HepG2 (cell line): ENCODE results near the gene MYL2. TPM values are rescaled to one million over a fixed set of nuclear protein-coding genes. Genes with fewer than 3 reads are reported as not detected.

Experiments used
- ATAC-seq: fragments of 200-7000 bp; cut with Tn5 transposase; 3 replicates; pipeline ENCODE4 v1.9.1; 2020; ENCODE audit warnings: mild to moderate bottlenecking, moderate library complexity
- BruUV-seq: library from RNA; stranded (reverse); fragments of 400-500 nt; replicated peaks from 2 replicates; lab custom pipeline; 2021; lab: Mats Ljungman, UMichigan
- CTCF ChIA-PET: fragments of 300-600 bp; formaldehyde crosslinking; extraction: SDS; loops from one replicate; lab custom pipeline; 2021; ENCODE audit warnings: low total read pairs, inconsistent platforms, low intra/inter-chr PET ratio; lab: Yijun Ruan, JAX
- POLR2A ChIA-PET: fragments of 350-600 bp; sonication (Branson Sonifier 250); formaldehyde crosslinking; loops from one replicate; lab custom pipeline; 2020; ENCODE audit warnings: antibody characterized with exemption, inconsistent platforms; lab: Yijun Ruan, JAX
- DNase-seq: peaks from one replicate; pipeline ENCODE4 v3.0.0-alpha.2; 2015; ENCODE audit warnings: low spot score
- FAIRE-seq: peaks from 3 replicates; lab custom pipeline; 2011; peaks lifted over from hg19 to GRCh38; lab: Jason Lieb, UNC
- H2AFZ ChIP-seq: one replicate; pipeline ENCODE4 v1.6.1; 2011; ENCODE audit warnings: low read length, inconsistent platforms
- H3K27ac ChIP-seq: fragments of 300-600 bp; 3 replicates; pipeline ENCODE4 v1.8.0; 2011; ENCODE audit warnings: mixed run types, mild to moderate bottlenecking, mixed read lengths, low read length, inconsistent platforms; ENCODE audit not compliant: insufficient read depth; ENCODE audit errors: extremely low read length
- H3K27me3 ChIP-seq, 2 experiments: fragments of 200-600 bp in 1 of 2; 2 replicates in 1 of 2; 3 replicates in 1 of 2; pipeline versions ENCODE4 v1.6.0 to v1.8.0; 2011; ENCODE audit warnings: low read length in 2 of 2, mild to moderate bottlenecking in 2 of 2, moderate library complexity in 2 of 2, inconsistent platforms in 1 of 2; ENCODE audit not compliant: insufficient read depth in 2 of 2, control insufficient read depth in 1 of 2
- H3K36me3 ChIP-seq, 2 experiments: fragments of 200-600 bp in 1 of 2; replicated peaks in 1 of 2; 2 replicates in 1 of 2; 3 replicates in 1 of 2; pipeline versions ENCODE4 v1.5.1 to v1.8.0; 2011; ENCODE audit warnings: low read length in 2 of 2, inconsistent platforms in 1 of 2; ENCODE audit not compliant: insufficient read depth in 2 of 2, control insufficient read depth in 1 of 2
- H3K4me1 ChIP-seq: 2 replicates; pipeline ENCODE4 v1.5.1; 2012; ENCODE audit warnings: low read length, inconsistent platforms; ENCODE audit not compliant: insufficient read depth
- H3K4me2 ChIP-seq: 2 replicates; pipeline ENCODE4 v1.6.0; 2011; ENCODE audit warnings: low read depth, low read length, inconsistent platforms
- H3K4me3 ChIP-seq, 3 experiments: fragments of 200-600 bp in 1 of 3; sonication (generic), shearing (Covaris generic) in 1 of 3; replicated peaks in 1 of 3; 2 replicates each; pipeline ENCODE4 v1.5.1; 2011 to 2016; ENCODE audit warnings: low read length in 3 of 3, inconsistent platforms in 2 of 3, low read depth in 2 of 3, mild to moderate bottlenecking in 2 of 3, control low read depth in 1 of 3, mixed read lengths in 1 of 3; ENCODE audit not compliant: insufficient read depth in 1 of 3
- H3K79me2 ChIP-seq: one replicate; pipeline ENCODE4 v1.6.1; 2011; ENCODE audit warnings: low read length, inconsistent platforms; ENCODE audit not compliant: insufficient read depth
- H3K9ac ChIP-seq: 2 replicates; pipeline ENCODE4 v1.6.0; 2011; ENCODE audit warnings: mild to moderate bottlenecking, low read depth, low read length, inconsistent platforms; ENCODE audit not compliant: insufficient read depth
- H3K9me3 ChIP-seq: 2 replicates; pipeline ENCODE4 v1.5.1; 2012; ENCODE audit warnings: mild to moderate bottlenecking, low read length
- H4K20me1 ChIP-seq: 2 replicates; pipeline ENCODE4 v1.6.0; 2011; ENCODE audit warnings: inconsistent platforms, mild to moderate bottlenecking, low read length, moderate library complexity; ENCODE audit not compliant: insufficient read depth
- GATA4 ChIP-seq: sonication (generic); IDR thresholded peaks from 2 replicates; pipeline ENCODE4 v1.6.1; 2016; ENCODE audit warnings: antibody characterized with exemption, low read depth, borderline replicate concordance
- HDAC6 ChIP-seq: fragments of 200-600 bp; sonication (generic); IDR thresholded peaks from 2 replicates; pipeline ENCODE4 v1.7.0; 2017; ENCODE audit warnings: mild to moderate bottlenecking, antibody characterized with exemption, low read length, low read depth
- HNRNPL ChIP-seq: fragments of 200-400 bp; formaldehyde crosslinking; IDR thresholded peaks from 2 replicates; pipeline ENCODE4 v1.6.1; 2017; ENCODE audit warnings: mild to moderate bottlenecking, low read depth, low read length
- KDM5A ChIP-seq: fragments of 200-600 bp; sonication (generic); IDR thresholded peaks from 2 replicates; pipeline ENCODE4 v1.7.0; 2018; ENCODE audit warnings: antibody characterized with exemption, mild to moderate bottlenecking, low read length, borderline replicate concordance
- RBFOX2 ChIP-seq: fragments of 200-400 bp; formaldehyde crosslinking; IDR thresholded peaks from 2 replicates; pipeline ENCODE4 v1.6.1; 2017; ENCODE audit warnings: low read depth, mild to moderate bottlenecking, low read length
- TFAP4 ChIP-seq: sonication (generic); IDR thresholded peaks from 2 replicates; pipeline ENCODE4 v1.6.1; 2016; ENCODE audit warnings: low read depth, borderline replicate concordance
- ZBTB37 ChIP-seq: sonication (generic); formaldehyde crosslinking; IDR thresholded peaks from 2 replicates; pipeline ENCODE4 v1.4.0; 2020; ENCODE audit warnings: mild to moderate bottlenecking, missing genetic modification reagents
- ZMYM4 ChIP-seq: sonication (generic); formaldehyde crosslinking; IDR thresholded peaks from 2 replicates; pipeline ENCODE4 v1.8.1; 2023; ENCODE audit warnings: mild to moderate bottlenecking, missing genetic modification reagents
- ZNF337 ChIP-seq: sonication (generic); formaldehyde crosslinking; IDR thresholded peaks from 2 replicates; pipeline ENCODE4 v1.5.1; 2020; ENCODE audit warnings: missing genetic modification reagents, low read depth, mild to moderate bottlenecking, borderline replicate concordance
- ZNF543 ChIP-seq: sonication (generic); formaldehyde crosslinking; IDR thresholded peaks from 2 replicates; pipeline ENCODE4 v1.4.0; 2020; ENCODE audit warnings: mild to moderate bottlenecking, missing genetic modification reagents
- ZNF768 ChIP-seq: sonication (generic); formaldehyde crosslinking; IDR thresholded peaks from 2 replicates; pipeline ENCODE4 v1.4.0; 2020; ENCODE audit warnings: missing genetic modification reagents
- WGBS: methylation state at CpG from one replicate; pipeline ENCODE4 v1.1.6; 2017; ENCODE audit warnings: low lambda C conversion rate; 5-methylcytosine and 5-hydroxymethylcytosine counted together
- in situ Hi-C: cut with HindIII; loops from 2 replicates; pipeline ENCODE4 v1.10.0; 2017; ENCODE audit warnings: low pct_unique_long_range_greater_than_20kb; ENCODE audit not compliant: extremely low pct_ligation_motif_present
- intact Hi-C: fragments of 100-400 bp; cut with micrococcal nuclease; formaldehyde crosslinking; loops from one replicate; pipeline ENCODE4 v1.10.0; 2022; ENCODE audit not compliant: unreplicated experiment
- polyA plus RNA-seq, 8 experiments: library from polyadenylated mRNA; depleted of rRNA in 3 of 8; stranded (reverse) in 7 of 8; unstranded in 1 of 8; fragments of >200 nt; fragmentation: Illumina TruSeq in 4 of 8; extraction: Trizol in 4 of 8; gene quantifications; 2 replicates each; pipeline versions ENCODE4 v1.2.1 to v1.2.3, GENCODE V29; 2011 to 2016; ENCODE audit warnings: low read depth in 4 of 8, missing spikeins in 1 of 8, mixed read lengths in 1 of 8; ENCODE audit not compliant: insufficient read depth in 1 of 8
- total RNA-seq, 5 experiments: library from RNA; depleted of rRNA; stranded (reverse); fragments of >200 nt; fragmentation: Illumina TruSeq; extraction: Trizol; gene quantifications; 2 replicates each; pipeline ENCODE4 v1.2.3, GENCODE V29; 2016; ENCODE audit warnings: low read depth in 1 of 5

The MYL2 gene
- total and polyA plus RNA-seq, 2 of the 13 experiments (the other 11 are each of a cell fraction or from before 2014, with no cell fraction given), result not detected

GRCh38 chr12:110919720-110920119, 659 bp downstream of the MYL2 start:
- Histone ChIP-seq H4K20me1 (no peaks in the 10 kb centered on the region), H3K4me3 (no peak overlapping the region), H3K4me1 (no peaks in the 10 kb centered on the region), H3K9me3 (no peaks in the 10 kb centered on the region), H3K27me3 (peaks cover 1 to 50% of the 10 kb centered on the region in 2 experiments; a peak in 4 of 5 replicates), H3K4me2 (no peak overlapping the region), H3K9ac (no peak overlapping the region), H3K27ac (no peak overlapping the region), H3K79me2 (no peaks in the 10 kb centered on the region), H3K36me3 (no peaks in the 10 kb centered on the region), H2AFZ (no peak overlapping the region)
- in situ Hi-C loops, result no loop called here
- FAIRE-seq, result no peak
- DNase-seq, result no peak
- ChIA-PET POLR2A (no interaction called here), CTCF (no interaction called here)
- 4% methylated on average over 3 of the region's 5 CpGs for WGBS
- intact Hi-C loops, result no loop called here
- no peak for ATAC-seq
- no TSS peak for BruUV-seq
- TF ChIP-seq RBFOX2 (no peak), HDAC6 (no peak), ZNF768 (CRISPR knock-in tag) (peak; percentile 75; the same call in 1 of the 2 replicates), ZBTB37 (no peak), GATA4 (no peak), ZNF337 (CRISPR knock-in tag) (no peak), ZMYM4 (CRISPR knock-in tag) (no peak), KDM5A (no peak)

GRCh38 chr12:110917961-110918360, 2.4 kb downstream of the MYL2 start:
- CTCF ChIA-PET, result no interaction called here
- no peak overlapping the region for H3K4me3 ChIP-seq
- H3K36me3 ChIP-seq, result no peaks in the 10 kb centered on the region
- no peak for FAIRE-seq
- no peaks in the 10 kb centered on the region for H4K20me1 ChIP-seq
- H3K4me2 ChIP-seq, result no peak overlapping the region
- H3K79me2 ChIP-seq, result no peaks in the 10 kb centered on the region
- 6% methylated on average over 6 of the region's 7 CpGs for WGBS
- BruUV-seq, result no TSS peak
- ATAC-seq, result no peak
- H3K9me3 ChIP-seq, result no peaks in the 10 kb centered on the region
- no peak overlapping the region for H2AFZ ChIP-seq
- H3K9ac ChIP-seq, result no peak overlapping the region
- H3K4me1 ChIP-seq, result no peaks in the 10 kb centered on the region
- H3K27ac ChIP-seq, result no peak overlapping the region
- in situ Hi-C loops (no loop called here), intact Hi-C loops (no loop called here)
- H3K27me3 ChIP-seq, result peaks cover 0 to 44% of the 10 kb centered on the region in 2 experiments; a peak in 4 of 5 replicates
- DNase-seq, result no peak
- POLR2A ChIA-PET, result no interaction called here
- TF ChIP-seq TFAP4, result no peak
- TF ChIP-seq HNRNPL, result no peak
- no peak for TF ChIP-seq ZNF543 (CRISPR knock-in tag)
